ENCODE data around the gene GNAS.

DNA sequence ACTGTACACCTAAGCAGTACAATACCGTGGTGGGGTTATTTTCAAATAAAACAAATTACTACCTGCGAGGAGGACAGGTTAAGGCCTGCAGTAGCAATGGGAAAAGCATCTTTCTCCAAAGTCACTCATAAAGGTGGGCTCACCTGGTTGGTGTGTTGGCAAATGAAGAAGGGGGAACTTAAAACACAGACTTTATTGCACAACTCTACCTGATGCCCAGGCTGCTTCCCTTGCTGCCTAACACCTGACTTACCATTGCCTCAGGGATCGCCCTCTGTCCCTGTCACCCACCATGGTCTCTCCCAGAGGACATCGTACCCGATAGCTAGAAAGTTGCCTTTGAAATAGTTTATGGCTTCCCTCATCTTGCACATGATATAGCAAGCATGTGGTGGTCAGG, 53.6 kb downstream of the GNAS start:
- TF ChIP-seq, protein P1, sequence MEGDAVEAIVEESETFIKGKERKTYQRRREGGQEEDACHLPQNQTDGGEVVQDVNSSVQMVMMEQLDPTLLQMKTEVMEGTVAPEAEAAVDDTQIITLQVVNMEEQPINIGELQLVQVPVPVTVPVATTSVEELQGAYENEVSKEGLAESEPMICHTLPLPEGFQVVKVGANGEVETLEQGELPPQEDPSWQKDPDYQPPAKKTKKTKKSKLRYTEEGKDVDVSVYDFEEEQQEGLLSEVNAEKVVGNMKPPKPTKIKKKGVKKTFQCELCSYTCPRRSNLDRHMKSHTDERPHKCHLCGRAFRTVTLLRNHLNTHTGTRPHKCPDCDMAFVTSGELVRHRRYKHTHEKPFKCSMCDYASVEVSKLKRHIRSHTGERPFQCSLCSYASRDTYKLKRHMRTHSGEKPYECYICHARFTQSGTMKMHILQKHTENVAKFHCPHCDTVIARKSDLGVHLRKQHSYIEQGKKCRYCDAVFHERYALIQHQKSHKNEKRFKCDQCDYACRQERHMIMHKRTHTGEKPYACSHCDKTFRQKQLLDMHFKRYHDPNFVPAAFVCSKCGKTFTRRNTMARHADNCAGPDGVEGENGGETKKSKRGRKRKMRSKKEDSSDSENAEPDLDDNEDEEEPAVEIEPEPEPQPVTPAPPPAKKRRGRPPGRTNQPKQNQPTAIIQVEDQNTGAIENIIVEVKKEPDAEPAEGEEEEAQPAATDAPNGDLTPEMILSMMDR (IDR thresholded peaks at IDR 0.05), result no peak
- no peak for TF ChIP-seq POLR2A (IDR thresholded peaks at IDR 0.05)
